WTC11 (cell line): Measurements from ENCODE around the gene FAT2. TPM values are rescaled to one million over a fixed set of nuclear protein-coding genes. Genes with fewer than 3 reads are reported as not detected.

ENCODE experiments used
- ATAC-seq: fragments of 200-7000 bp; cut with Tn5 transposase; 2 replicates; pipeline ENCODE4 v1.10.0; 2021; ENCODE audit warnings: mild to moderate bottlenecking, moderate library complexity
- CTCF ChIA-PET: fragments of 300-600 bp; sonication (Branson Sonifier 250); formaldehyde crosslinking; loops from one replicate; lab custom pipeline; 2021; ENCODE audit warnings: antibody characterized with exemption; lab: Charles Lee
- POLR2A ChIA-PET: fragments of 350-600 bp; sonication (Branson Sonifier 250); formaldehyde crosslinking; loops from one replicate; lab custom pipeline; 2021; ENCODE audit warnings: antibody characterized with exemption; lab: Charles Lee
- DNase-seq: peaks from one replicate; pipeline ENCODE4 v3.0.0; 2021; ENCODE audit warnings: low spot score
- H3K27ac Mint-ChIP-seq: 2 replicates; pipeline ENCODE4 v1.8.0; 2021; ENCODE audit warnings: mixed read lengths
- H3K27me3 Mint-ChIP-seq: 2 replicates; pipeline ENCODE4 v1.8.0; 2021; ENCODE audit warnings: low read depth, mild to moderate bottlenecking, moderate library complexity, mixed read lengths
- H3K36me3 Mint-ChIP-seq: 2 replicates; pipeline ENCODE4 v1.8.0; 2021; ENCODE audit warnings: mixed read lengths
- H3K4me1 Mint-ChIP-seq: 2 replicates; pipeline ENCODE4 v1.8.0; 2022; ENCODE audit warnings: mixed read lengths
- H3K4me3 Mint-ChIP-seq: 2 replicates; pipeline ENCODE4 v1.8.0; 2021; ENCODE audit warnings: mild to moderate bottlenecking, moderate library complexity, mixed read lengths
- H3K9me3 Mint-ChIP-seq: 2 replicates; pipeline ENCODE4 v1.8.0; 2021; ENCODE audit warnings: mixed read lengths
- GABPB1 ChIP-seq: sonication (generic); formaldehyde crosslinking; IDR thresholded peaks from 2 replicates; pipeline ENCODE4 v1.8.1; 2023; ENCODE audit warnings: mild to moderate bottlenecking, missing genetic modification reagents
- GTF2I ChIP-seq: fragments of 250-450 bp; sonication (Bioruptor Pico); conservative IDR thresholded peaks from 2 replicates; pipeline ENCODE4 v1.4.0; 2021; ENCODE audit warnings: mild to moderate bottlenecking
- HMGA2 ChIP-seq: fragments of 250-450 bp; sonication (Bioruptor Pico); IDR thresholded peaks from 2 replicates; pipeline ENCODE4 v1.4.0; 2021; ENCODE audit warnings: mild to moderate bottlenecking, moderate library complexity
- JAZF1 ChIP-seq: fragments of 250-450 bp; sonication (Bioruptor Pico); IDR thresholded peaks from 2 replicates; pipeline ENCODE4 v1.9.0; 2021; ENCODE audit warnings: moderate library complexity, mild to moderate bottlenecking, inconsistent platforms
- RORB ChIP-seq: fragments of 250-450 bp; sonication (Bioruptor Pico); IDR thresholded peaks from 2 replicates; pipeline ENCODE4 v1.9.0; 2021; ENCODE audit warnings: mild to moderate bottlenecking
- SMAD3 ChIP-seq: sonication (generic); formaldehyde crosslinking; IDR thresholded peaks from 2 replicates; pipeline ENCODE4 v1.8.0; 2022; ENCODE audit warnings: missing genetic modification reagents, mild to moderate bottlenecking, borderline replicate concordance
- ZNF121 ChIP-seq: sonication (generic); formaldehyde crosslinking; IDR thresholded peaks from 2 replicates; pipeline ENCODE4 v1.8.0; 2023; ENCODE audit warnings: missing genetic modification reagents
- ZNF232 ChIP-seq: sonication (generic); formaldehyde crosslinking; IDR thresholded peaks from 2 replicates; pipeline ENCODE4 v1.8.0; 2022; ENCODE audit warnings: mild to moderate bottlenecking, missing genetic modification reagents
- ZNF317 ChIP-seq: sonication (generic); formaldehyde crosslinking; IDR thresholded peaks from 2 replicates; pipeline ENCODE4 v1.8.1; 2023; ENCODE audit warnings: low read depth, mild to moderate bottlenecking, moderate library complexity, missing genetic modification reagents, borderline replicate concordance
- ZNF423 ChIP-seq: fragments of 250-450 bp; sonication (Bioruptor Pico); IDR thresholded peaks from 2 replicates; pipeline ENCODE4 v2.1.2; 2022; ENCODE audit warnings: mild to moderate bottlenecking, moderate library complexity
- total RNA-seq: library from RNA; stranded (reverse); gene quantifications from 3 replicates; pipeline ENCODE4 v1.2.3, GENCODE V29; 2021
- TF ChIP-seq, protein P1 (sequence below): sonication (generic); formaldehyde crosslinking; conservative IDR thresholded peaks from 2 replicates; pipeline ENCODE4 v1.8.1; 2023; ENCODE audit warnings: mild to moderate bottlenecking, low read depth, missing genetic modification reagents, moderate library complexity
- TF ChIP-seq, protein P2 (sequence below): fragments of 250-450 bp; sonication (Bioruptor Pico); IDR thresholded peaks from 2 replicates; pipeline ENCODE4 v2.1.2; 2022; ENCODE audit warnings: mild to moderate bottlenecking, moderate library complexity
- TF ChIP-seq, protein P3 (sequence below): sonication (generic); formaldehyde crosslinking; IDR thresholded peaks from 2 replicates; pipeline ENCODE4 v1.8.1; 2023; ENCODE audit warnings: mild to moderate bottlenecking, moderate library complexity, missing genetic modification reagents
- TF ChIP-seq, protein P4 (sequence below): sonication (generic); formaldehyde crosslinking; IDR thresholded peaks from 2 replicates; pipeline ENCODE4 v1.8.1; 2022; ENCODE audit warnings: low read depth, missing genetic modification reagents, borderline replicate concordance
- TF ChIP-seq, protein P5 (sequence below): fragments of 250-450 bp; sonication (Bioruptor Pico); IDR thresholded peaks from 2 replicates; pipeline ENCODE4 v1.9.0; 2021; ENCODE audit warnings: mild to moderate bottlenecking
- TF ChIP-seq, protein P6 (sequence below): fragments of 250-450 bp; sonication (Bioruptor Pico); conservative IDR thresholded peaks from 2 replicates; pipeline ENCODE4 v1.9.0; 2021; ENCODE audit warnings: mild to moderate bottlenecking

Gene FAT2
- total RNA-seq, 1 experiment from 2014 or later: 0.26 TPM

DNA sequence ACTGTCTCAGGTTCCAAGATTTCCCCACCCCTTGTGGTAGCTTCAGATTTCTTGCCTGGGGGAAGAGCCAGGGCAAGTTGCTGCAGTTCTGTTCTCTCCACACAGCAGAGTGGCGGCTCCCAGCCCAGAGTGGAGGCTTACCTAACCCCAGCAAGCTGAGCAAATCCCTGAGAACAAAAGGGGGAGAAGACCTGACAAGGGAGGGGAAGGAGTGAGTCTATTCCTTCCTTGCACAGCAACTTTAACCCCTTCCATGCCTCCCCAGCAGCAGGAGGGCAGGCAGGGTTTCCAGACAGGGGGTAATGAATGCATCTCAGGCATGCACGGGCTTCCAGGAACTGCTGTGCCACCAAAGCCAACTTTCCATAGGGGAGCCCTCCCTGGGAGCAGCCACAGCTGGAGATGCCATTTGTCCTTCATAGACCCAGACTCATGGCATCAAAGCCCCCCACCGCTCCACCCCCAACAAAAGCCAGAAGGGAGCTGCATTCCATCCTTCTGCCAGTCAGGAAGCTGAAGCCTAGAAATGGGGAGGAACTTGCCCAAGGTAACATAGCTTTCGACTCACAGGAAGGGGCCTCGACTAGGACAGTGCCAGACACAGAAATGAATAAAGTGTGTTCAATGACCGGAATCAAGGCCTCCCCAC is 28.8 kb upstream of the FAT2 start (continued):
- TF ChIP-seq, protein P1, sequence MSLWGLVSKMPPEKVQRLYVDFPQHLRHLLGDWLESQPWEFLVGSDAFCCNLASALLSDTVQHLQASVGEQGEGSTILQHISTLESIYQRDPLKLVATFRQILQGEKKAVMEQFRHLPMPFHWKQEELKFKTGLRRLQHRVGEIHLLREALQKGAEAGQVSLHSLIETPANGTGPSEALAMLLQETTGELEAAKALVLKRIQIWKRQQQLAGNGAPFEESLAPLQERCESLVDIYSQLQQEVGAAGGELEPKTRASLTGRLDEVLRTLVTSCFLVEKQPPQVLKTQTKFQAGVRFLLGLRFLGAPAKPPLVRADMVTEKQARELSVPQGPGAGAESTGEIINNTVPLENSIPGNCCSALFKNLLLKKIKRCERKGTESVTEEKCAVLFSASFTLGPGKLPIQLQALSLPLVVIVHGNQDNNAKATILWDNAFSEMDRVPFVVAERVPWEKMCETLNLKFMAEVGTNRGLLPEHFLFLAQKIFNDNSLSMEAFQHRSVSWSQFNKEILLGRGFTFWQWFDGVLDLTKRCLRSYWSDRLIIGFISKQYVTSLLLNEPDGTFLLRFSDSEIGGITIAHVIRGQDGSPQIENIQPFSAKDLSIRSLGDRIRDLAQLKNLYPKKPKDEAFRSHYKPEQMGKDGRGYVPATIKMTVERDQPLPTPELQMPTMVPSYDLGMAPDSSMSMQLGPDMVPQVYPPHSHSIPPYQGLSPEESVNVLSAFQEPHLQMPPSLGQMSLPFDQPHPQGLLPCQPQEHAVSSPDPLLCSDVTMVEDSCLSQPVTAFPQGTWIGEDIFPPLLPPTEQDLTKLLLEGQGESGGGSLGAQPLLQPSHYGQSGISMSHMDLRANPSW: no peak
- peak; percentile 93 for TF ChIP-seq ZNF423
- TF ChIP-seq, protein P2, sequence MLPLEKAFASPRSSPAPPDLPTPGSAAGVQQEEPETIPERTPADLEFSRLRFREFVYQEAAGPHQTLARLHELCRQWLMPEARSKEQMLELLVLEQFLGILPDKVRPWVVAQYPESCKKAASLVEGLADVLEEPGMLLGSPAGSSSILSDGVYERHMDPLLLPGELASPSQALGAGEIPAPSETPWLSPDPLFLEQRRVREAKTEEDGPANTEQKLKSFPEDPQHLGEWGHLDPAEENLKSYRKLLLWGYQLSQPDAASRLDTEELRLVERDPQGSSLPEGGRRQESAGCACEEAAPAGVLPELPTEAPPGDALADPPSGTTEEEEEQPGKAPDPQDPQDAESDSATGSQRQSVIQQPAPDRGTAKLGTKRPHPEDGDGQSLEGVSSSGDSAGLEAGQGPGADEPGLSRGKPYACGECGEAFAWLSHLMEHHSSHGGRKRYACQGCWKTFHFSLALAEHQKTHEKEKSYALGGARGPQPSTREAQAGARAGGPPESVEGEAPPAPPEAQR (CRISPR knock-in tag): no peak
- TF ChIP-seq, protein P3, sequence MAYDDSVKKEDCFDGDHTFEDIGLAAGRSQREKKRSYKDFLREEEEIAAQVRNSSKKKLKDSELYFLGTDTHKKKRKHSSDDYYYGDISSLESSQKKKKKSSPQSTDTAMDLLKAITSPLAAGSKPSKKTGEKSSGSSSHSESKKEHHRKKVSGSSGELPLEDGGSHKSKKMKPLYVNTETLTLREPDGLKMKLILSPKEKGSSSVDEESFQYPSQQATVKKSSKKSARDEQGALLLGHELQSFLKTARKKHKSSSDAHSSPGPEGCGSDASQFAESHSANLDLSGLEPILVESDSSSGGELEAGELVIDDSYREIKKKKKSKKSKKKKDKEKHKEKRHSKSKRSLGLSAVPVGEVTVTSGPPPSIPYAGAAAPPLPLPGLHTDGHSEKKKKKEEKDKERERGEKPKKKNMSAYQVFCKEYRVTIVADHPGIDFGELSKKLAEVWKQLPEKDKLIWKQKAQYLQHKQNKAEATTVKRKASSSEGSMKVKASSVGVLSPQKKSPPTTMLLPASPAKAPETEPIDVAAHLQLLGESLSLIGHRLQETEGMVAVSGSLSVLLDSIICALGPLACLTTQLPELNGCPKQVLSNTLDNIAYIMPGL (CRISPR knock-in tag): no peak

DNA sequence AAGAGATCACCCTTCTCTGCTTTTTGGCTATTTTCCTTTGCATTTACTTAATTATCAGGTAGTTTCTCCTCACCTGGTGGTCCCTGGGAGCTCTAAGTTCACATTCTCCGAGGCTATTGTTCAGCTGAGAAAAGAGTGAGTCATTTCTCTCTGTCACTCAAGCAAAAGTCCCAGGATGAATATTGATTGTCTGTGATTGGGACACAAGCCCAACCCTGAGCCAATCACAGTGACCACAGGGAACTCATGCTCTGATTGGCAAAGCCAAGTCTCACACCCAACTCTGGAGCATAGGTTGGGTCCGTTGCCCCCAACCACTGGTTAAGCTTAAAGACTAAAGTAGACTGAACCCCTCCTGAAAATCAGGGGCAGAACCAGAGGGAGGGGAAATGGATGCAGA is 27.8 kb upstream of the FAT2 start:
- no peaks in the 10 kb centered on the region; the same call in 1 of the 2 replicates for H3K27me3 Mint-ChIP-seq
- no peak overlapping the region for H3K4me3 Mint-ChIP-seq
- ChIA-PET CTCF (interaction anchor here (1.5 to 3.7 kb wide), 4 partner anchors 33 to 96 kb away, joined by 3 to 26 read pairs (median 10); no protein-coding TSS in a partner anchor), POLR2A (interaction anchor here (1.1 kb wide), 1 partner anchor 14 kb away, joined by 4 read pairs; no protein-coding TSS in a partner anchor)
- DNase-seq: no peak
- peaks cover 4% of the 10 kb centered on the region; the same call in 1 of the 2 replicates for H3K9me3 Mint-ChIP-seq
- no peak overlapping the region for H3K27ac Mint-ChIP-seq
- peaks cover 38% of the 10 kb centered on the region for H3K4me1 Mint-ChIP-seq
- H3K36me3 Mint-ChIP-seq: no peaks in the 10 kb centered on the region
- ATAC-seq: no peak
- TF ChIP-seq ZNF121 (CRISPR knock-in tag): no peak
- TF ChIP-seq, all 79 proteins: peak for 0

DNA sequence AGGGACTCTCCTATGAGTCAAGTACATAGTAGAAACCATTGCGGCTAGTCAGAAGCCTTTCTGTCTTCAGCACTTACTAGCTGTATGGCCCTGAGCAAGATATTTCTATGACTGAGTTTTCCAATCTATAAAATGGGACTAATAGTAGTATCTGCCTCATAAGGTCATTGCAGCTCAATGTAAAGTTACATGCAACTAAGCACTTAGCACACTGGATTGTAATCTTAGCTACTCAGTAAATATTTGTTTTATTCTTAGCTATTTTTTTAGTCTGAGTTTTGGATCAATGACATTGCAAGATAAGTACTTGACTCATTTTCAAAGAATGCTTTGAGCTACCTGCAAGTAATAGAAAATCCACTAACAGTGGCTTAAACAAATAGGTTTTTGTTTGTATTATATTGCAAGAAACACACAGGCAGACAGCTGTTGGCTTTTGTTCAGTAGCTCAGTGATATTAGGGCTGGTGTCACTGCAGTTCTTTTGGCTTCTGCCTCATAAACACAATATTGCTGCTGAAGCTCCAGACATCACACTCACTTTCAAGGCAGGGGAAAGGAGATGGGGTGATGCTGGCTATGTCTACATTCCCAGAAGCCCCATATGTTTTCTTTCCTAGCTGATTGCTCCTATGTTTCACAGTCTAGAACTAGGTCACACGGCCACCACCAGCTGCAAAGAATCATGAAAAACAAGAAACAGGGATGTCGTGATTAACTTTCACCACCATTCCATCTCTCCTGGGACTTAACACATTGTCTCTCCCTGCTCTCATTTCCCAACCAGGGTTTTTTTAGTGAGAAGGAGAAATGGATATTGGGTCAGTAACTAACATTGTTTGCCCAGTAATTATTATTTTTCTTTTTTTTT is 26.9 kb upstream of the FAT2 start:
- DNase-seq (no peak), ATAC-seq (no peak)
- no peak overlapping the region for H3K4me3 Mint-ChIP-seq
- H3K9me3 Mint-ChIP-seq: peaks cover 4% of the 10 kb centered on the region; the same call in 1 of the 2 replicates
- H3K36me3 Mint-ChIP-seq: no peaks in the 10 kb centered on the region
- CTCF ChIA-PET: interaction anchor here (1.2 to 3.7 kb wide), 4 partner anchors 34 to 94 kb away, joined by 3 to 26 read pairs (median 4); no protein-coding TSS in a partner anchor
- H3K27me3 Mint-ChIP-seq: no peaks in the 10 kb centered on the region; the same call in 1 of the 2 replicates
- H3K4me1 Mint-ChIP-seq: peaks cover 38% of the 10 kb centered on the region
- POLR2A ChIA-PET: no interaction called here
- H3K27ac Mint-ChIP-seq: no peak overlapping the region
- TF ChIP-seq, protein P3 (CRISPR knock-in tag): no peak
- TF ChIP-seq ZNF232 (CRISPR knock-in tag) (no peak), ZNF423 (no peak), JAZF1 (CRISPR knock-in tag) (no peak), GTF2I (CRISPR knock-in tag) (peak; percentile 28; the same call in 1 of the 2 replicates), HMGA2 (CRISPR knock-in tag) (no peak), SMAD3 (CRISPR knock-in tag) (no peak), GABPB1 (CRISPR knock-in tag) (peak; percentile 41; the same call in 1 of the 2 replicates), RORB (CRISPR knock-in tag) (no peak), ZNF317 (CRISPR knock-in tag) (no peak)
- TF ChIP-seq, protein P4, sequence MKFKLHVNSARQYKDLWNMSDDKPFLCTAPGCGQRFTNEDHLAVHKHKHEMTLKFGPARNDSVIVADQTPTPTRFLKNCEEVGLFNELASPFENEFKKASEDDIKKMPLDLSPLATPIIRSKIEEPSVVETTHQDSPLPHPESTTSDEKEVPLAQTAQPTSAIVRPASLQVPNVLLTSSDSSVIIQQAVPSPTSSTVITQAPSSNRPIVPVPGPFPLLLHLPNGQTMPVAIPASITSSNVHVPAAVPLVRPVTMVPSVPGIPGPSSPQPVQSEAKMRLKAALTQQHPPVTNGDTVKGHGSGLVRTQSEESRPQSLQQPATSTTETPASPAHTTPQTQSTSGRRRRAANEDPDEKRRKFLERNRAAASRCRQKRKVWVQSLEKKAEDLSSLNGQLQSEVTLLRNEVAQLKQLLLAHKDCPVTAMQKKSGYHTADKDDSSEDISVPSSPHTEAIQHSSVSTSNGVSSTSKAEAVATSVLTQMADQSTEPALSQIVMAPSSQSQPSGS (CRISPR knock-in tag): no peak
- TF ChIP-seq, protein P5, sequence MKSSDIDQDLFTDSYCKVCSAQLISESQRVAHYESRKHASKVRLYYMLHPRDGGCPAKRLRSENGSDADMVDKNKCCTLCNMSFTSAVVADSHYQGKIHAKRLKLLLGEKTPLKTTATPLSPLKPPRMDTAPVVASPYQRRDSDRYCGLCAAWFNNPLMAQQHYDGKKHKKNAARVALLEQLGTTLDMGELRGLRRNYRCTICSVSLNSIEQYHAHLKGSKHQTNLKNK: no peak
- TF ChIP-seq, protein P6, sequence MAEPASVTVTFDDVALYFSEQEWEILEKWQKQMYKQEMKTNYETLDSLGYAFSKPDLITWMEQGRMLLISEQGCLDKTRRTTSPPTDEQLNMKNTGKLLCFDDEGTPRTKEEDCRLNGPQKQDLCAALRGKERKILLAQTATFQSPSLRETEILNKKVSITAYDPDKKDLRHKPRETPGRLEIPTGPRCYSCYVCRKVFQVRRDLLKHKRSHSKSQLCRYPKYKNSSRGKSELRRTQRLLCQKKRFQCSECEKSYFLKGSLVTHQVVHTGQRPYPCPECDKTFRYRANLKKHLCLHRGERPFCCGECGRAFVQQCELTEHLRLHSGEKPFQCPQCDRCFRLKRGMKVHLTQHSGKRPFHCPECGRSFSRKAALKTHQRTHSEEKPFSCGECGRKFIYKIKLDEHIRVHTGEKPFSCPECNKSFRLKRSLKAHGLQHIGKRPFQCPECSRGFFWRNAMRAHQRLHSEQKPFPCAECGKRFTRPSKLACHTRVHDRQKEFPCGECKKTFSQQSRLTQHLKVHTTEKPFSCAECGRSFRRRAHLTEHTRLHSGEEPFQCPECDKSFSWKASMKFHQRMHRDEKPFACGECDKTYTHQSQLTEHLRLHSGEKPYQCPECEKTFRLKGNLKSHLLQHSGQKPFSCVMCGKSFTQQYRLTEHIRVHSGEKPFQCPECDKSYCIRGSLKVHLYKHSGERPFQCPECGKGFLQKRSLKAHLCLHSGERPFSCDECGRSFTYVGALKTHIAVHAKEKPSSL (CRISPR knock-in tag): no peak
